ENCODE results near the gene PDXP. TPM values are rescaled to one million over a fixed set of nuclear protein-coding genes. Genes with fewer than 3 reads are reported as not detected.

PDXP gene
- total and polyA plus RNA-seq, 2 of the 13 experiments (the other 11 are each of a cell fraction or from before 2014, with no cell fraction given), result 58.2 to 70.6 TPM

DNA sequence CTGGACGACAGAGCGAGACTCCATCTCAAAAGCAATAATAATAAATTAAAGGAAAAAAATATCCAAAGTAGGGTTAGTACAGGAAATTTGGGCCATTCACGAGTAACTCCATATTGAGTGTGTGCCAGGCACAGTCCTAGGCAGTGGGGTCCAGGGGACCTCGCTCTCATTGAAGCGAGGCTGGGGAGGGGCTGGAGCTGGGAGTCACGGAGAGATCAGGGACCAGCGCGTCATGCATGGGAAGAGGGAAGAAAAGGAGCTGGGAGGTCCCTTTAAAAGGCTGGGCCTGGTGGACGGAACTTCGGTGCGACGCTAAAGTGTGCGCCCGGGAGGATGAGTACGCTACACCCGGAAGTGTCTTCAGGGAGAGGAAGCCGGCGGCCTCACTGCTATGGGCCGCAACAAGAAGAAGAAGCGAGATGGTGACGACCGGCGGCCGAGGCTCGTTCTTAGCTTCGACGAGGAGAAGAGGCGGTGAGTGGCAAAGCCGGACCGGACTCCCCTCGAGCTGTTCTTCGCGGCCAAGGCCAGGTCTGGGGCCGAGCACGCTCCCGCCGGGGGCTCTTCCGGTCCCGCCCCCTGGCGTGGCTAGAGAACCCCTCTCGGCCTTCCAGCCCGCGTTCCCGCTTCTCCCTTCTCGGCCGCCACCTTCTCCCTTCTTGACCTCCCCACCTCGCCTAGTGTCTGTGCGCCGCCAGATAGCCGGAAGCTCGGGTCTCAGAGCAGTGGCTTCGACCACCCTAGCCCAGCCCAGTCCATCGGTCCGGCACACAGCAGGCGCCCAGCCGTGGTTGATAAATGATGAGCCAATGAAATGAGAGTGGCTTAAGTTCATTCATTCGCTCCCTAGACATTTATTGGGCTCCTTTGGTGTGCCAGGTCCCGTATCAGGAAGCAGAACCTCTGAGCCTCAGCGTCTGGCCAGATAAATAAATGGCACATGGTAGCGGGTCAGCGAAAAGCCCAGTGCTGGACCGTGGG is 27.8 kb downstream of the PDXP start, which contains the start of gene NOL12 (continued):
- TF ChIP-seq, protein P1, sequence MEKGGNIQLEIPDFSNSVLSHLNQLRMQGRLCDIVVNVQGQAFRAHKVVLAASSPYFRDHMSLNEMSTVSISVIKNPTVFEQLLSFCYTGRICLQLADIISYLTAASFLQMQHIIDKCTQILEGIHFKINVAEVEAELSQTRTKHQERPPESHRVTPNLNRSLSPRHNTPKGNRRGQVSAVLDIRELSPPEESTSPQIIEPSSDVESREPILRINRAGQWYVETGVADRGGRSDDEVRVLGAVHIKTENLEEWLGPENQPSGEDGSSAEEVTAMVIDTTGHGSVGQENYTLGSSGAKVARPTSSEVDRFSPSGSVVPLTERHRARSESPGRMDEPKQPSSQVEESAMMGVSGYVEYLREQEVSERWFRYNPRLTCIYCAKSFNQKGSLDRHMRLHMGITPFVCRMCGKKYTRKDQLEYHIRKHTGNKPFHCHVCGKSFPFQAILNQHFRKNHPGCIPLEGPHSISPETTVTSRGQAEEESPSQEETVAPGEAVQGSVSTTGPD (CRISPR knock-in tag; IDR thresholded peaks at IDR 0.05), result no peak
- 0 out of 2 replicates have a peak, but pooled peaks have one; percentile 64 for TF ChIP-seq TOE1 (CRISPR knock-in tag; IDR thresholded peaks at IDR 0.05)
- 0 out of 2 replicates have a peak, but pooled peaks have one; percentile 20 for TF ChIP-seq RNF2 (conservative IDR thresholded peaks at IDR 0.05; ENCODE audit: low read depth)
- TF ChIP-seq, protein P2, sequence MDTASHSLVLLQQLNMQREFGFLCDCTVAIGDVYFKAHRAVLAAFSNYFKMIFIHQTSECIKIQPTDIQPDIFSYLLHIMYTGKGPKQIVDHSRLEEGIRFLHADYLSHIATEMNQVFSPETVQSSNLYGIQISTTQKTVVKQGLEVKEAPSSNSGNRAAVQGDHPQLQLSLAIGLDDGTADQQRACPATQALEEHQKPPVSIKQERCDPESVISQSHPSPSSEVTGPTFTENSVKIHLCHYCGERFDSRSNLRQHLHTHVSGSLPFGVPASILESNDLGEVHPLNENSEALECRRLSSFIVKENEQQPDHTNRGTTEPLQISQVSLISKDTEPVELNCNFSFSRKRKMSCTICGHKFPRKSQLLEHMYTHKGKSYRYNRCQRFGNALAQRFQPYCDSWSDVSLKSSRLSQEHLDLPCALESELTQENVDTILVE (CRISPR knock-in tag; IDR thresholded peaks at IDR 0.05), result no peak; the same call in 1 of the 2 replicates
- TF ChIP-seq BCL6 (CRISPR knock-in tag; IDR thresholded peaks at IDR 0.05), result peak; percentile 58
- TF ChIP-seq, protein P3, sequence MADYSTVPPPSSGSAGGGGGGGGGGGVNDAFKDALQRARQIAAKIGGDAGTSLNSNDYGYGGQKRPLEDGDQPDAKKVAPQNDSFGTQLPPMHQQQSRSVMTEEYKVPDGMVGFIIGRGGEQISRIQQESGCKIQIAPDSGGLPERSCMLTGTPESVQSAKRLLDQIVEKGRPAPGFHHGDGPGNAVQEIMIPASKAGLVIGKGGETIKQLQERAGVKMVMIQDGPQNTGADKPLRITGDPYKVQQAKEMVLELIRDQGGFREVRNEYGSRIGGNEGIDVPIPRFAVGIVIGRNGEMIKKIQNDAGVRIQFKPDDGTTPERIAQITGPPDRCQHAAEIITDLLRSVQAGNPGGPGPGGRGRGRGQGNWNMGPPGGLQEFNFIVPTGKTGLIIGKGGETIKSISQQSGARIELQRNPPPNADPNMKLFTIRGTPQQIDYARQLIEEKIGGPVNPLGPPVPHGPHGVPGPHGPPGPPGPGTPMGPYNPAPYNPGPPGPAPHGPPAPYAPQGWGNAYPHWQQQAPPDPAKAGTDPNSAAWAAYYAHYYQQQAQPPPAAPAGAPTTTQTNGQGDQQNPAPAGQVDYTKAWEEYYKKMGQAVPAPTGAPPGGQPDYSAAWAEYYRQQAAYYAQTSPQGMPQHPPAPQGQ (CRISPR knock-in tag; IDR thresholded peaks at IDR 0.05; ENCODE audit: borderline replicate concordance), result peak; percentile 40; the same call in 1 of the 2 replicates
- TF ChIP-seq NFRKB (IDR thresholded peaks at IDR 0.05), result no peak
- TF ChIP-seq RXRB (CRISPR knock-in tag; IDR thresholded peaks at IDR 0.05; ENCODE audit: borderline replicate concordance), result peak; percentile 83; the same call in 1 of the 2 replicates
- TF ChIP-seq ZNF629 (CRISPR knock-in tag; conservative IDR thresholded peaks at IDR 0.05), result 0 out of 2 replicates have a peak, but pooled peaks have one; percentile 3
- no peak for TF ChIP-seq ZNF607 (CRISPR knock-in tag; IDR thresholded peaks at IDR 0.05; ENCODE audit: borderline replicate concordance)
- no peak for TF ChIP-seq ZNF3 (CRISPR knock-in tag; IDR thresholded peaks at IDR 0.05)
- TF ChIP-seq ZMAT3 (CRISPR knock-in tag; conservative IDR thresholded peaks at IDR 0.05), result peak; percentile 78; the same call in 1 of the 2 replicates
- peak; percentile 94 for TF ChIP-seq PHF8 (CRISPR knock-in tag; IDR thresholded peaks at IDR 0.05)
- 0 out of 2 replicates have a peak, but pooled peaks have one; percentile 66 for TF ChIP-seq PAWR (CRISPR knock-in tag; IDR thresholded peaks at IDR 0.05; ENCODE audit: borderline replicate concordance)
- TF ChIP-seq GABPB1 (CRISPR knock-in tag; IDR thresholded peaks at IDR 0.05), result peak; percentile 98
- TF ChIP-seq CBFB (CRISPR knock-in tag; IDR thresholded peaks at IDR 0.05), result peak; percentile 83
- peak; percentile 79 for TF ChIP-seq KDM4B (CRISPR knock-in tag; IDR thresholded peaks at IDR 0.05)
- no peak for TF ChIP-seq ZFP36L2 (CRISPR knock-in tag; IDR thresholded peaks at IDR 0.05)
- TF ChIP-seq, protein P4, sequence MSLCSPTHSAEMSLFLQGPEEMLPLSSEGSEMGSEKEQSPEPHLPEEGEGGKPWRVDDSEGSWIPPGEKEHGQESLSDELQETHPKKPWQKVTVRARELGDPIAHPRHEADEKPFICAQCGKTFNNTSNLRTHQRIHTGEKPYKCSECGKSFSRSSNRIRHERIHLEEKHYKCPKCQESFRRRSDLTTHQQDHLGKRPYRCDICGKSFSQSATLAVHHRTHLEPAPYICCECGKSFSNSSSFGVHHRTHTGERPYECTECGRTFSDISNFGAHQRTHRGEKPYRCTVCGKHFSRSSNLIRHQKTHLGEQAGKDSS (CRISPR knock-in tag; IDR thresholded peaks at IDR 0.05; ENCODE audit: borderline replicate concordance, low read depth), result peak; percentile 66; the same call in 1 of the 2 replicates
- 0 out of 2 replicates have a peak, but pooled peaks have one; percentile 63 for TF ChIP-seq PCBP1 (IDR thresholded peaks at IDR 0.05; ENCODE audit: borderline replicate concordance, low read depth, low read length)
- no peak for TF ChIP-seq FOXM1 (CRISPR knock-in tag; IDR thresholded peaks at IDR 0.05)
- no peak for TF ChIP-seq NBN (conservative IDR thresholded peaks at IDR 0.05)
- TF ChIP-seq FOSL2 (CRISPR knock-in tag; IDR thresholded peaks at IDR 0.05), result peak; percentile 66
- TF ChIP-seq, protein P5, sequence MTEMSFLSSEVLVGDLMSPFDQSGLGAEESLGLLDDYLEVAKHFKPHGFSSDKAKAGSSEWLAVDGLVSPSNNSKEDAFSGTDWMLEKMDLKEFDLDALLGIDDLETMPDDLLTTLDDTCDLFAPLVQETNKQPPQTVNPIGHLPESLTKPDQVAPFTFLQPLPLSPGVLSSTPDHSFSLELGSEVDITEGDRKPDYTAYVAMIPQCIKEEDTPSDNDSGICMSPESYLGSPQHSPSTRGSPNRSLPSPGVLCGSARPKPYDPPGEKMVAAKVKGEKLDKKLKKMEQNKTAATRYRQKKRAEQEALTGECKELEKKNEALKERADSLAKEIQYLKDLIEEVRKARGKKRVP (CRISPR knock-in tag; IDR thresholded peaks at IDR 0.05), result no peak

All from HepG2 (cell line).